ENCODE results near the gene PWWP2B. TPM values are rescaled to one million over a fixed set of nuclear protein-coding genes. Genes with fewer than 3 reads are reported as not detected.

The PWWP2B gene
- total and polyA plus RNA-seq, 2 of the 13 experiments (the other 11 are each of a cell fraction or from before 2014, with no cell fraction given), result 2.3 to 4.7 TPM

- TF ChIP-seq CEBPG (CRISPR knock-in tag; IDR thresholded peaks at IDR 0.05) (0 out of 2 replicates have a peak, but pooled peaks have one; percentile 18), GABPB1 (CRISPR knock-in tag; IDR thresholded peaks at IDR 0.05) (no peak), REST (IDR thresholded peaks at IDR 0.05; ENCODE audit: borderline replicate concordance in 1 of 2, low read depth in 1 of 2, low read length in 2 of 2) (no peak), CENPX (CRISPR knock-in tag; IDR thresholded peaks at IDR 0.05) (no peak), YEATS4 (CRISPR knock-in tag; IDR thresholded peaks at IDR 0.05; ENCODE audit: borderline replicate concordance) (peak; percentile 34; the same call in 1 of the 2 replicates), ZFP62 (CRISPR knock-in tag; IDR thresholded peaks at IDR 0.05) (no peak), TBX2 (CRISPR knock-in tag; IDR thresholded peaks at IDR 0.05; ENCODE audit: borderline replicate concordance) (0 out of 2 replicates have a peak, but pooled peaks have one; percentile 20), ZNF770 (CRISPR knock-in tag; IDR thresholded peaks at IDR 0.05) (peak; percentile 73)
- Histone ChIP-seq H3K4me1 (ENCODE audit: insufficient read depth, low read length) (peaks cover 56% of the 10 kb centered on the region), H3K36me3 (replicated peaks in 1 of 2; ENCODE audit: control insufficient read depth in 1 of 2, insufficient read depth in 2 of 2, low read length in 2 of 2) (no peaks in the 10 kb centered on the region), H3K27ac (ENCODE audit: extremely low read length, insufficient read depth, low read length) (no peak overlapping the region), H2AFZ (ENCODE audit: low read length) (no peak overlapping the region), H3K9ac (ENCODE audit: insufficient read depth, low read depth, low read length) (peak overlapping the region; percentile 24; the same call in 1 of the 2 replicates), H3K4me2 (ENCODE audit: low read depth, low read length) (peak overlapping the region; percentile 68), H3K27me3 (ENCODE audit: control insufficient read depth in 1 of 2, insufficient read depth in 2 of 2, low read length in 2 of 2) (peaks cover 8 to 37% of the 10 kb centered on the region in 2 experiments; a peak in 3 of 5 replicates), H4K20me1 (ENCODE audit: insufficient read depth, low read length) (no peaks in the 10 kb centered on the region), H3K4me3 (replicated peaks in 1 of 3; ENCODE audit: insufficient read depth in 1 of 3, low read depth in 2 of 3, low read length in 3 of 3) (peak overlapping the region in 1 of 3 experiments; percentile 37; a peak in 1 of 6 replicates), H3K9me3 (ENCODE audit: low read length) (no peaks in the 10 kb centered on the region), H3K79me2 (ENCODE audit: insufficient read depth, low read length) (no peaks in the 10 kb centered on the region)
- in situ Hi-C loops (cut with HindIII; ENCODE audit: extremely low pct_ligation_motif_present, low pct_unique_long_range_greater_than_20kb) (no loop called here), intact Hi-C loops (cut with micrococcal nuclease; ENCODE audit: unreplicated experiment) (no loop called here)
- ATAC-seq (no peak), DNase-seq (ENCODE audit: low spot score) (no peak), FAIRE-seq (no peak)
- 12% methylated on average over 7 of the region's 8 CpGs for WGBS (ENCODE audit: low lambda C conversion rate)
- ChIA-PET CTCF (ENCODE audit: low intra/inter-chr PET ratio, low total read pairs) (no interaction called here), POLR2A (interaction anchor here (1.3 kb wide), 1 partner anchor 57 kb away, joined by 5 read pairs; no protein-coding TSS in a partner anchor)
- no TSS peak for BruUV-seq (replicated peaks)
These were observed 6.7 kb upstream of the PWWP2B start for GRCh38 chr10:132390170-132390920.
